HepG2 (cell line): ENCODE data around the gene LIPT2. TPM values are rescaled to one million over a fixed set of nuclear protein-coding genes. Genes with fewer than 3 reads are reported as not detected.

Experiments used
- CHCHD3 ChIP-seq: sonication (generic); formaldehyde crosslinking; IDR thresholded peaks from 2 replicates; pipeline ENCODE4 v1.8.0; 2022; ENCODE audit warnings: mild to moderate bottlenecking, missing genetic modification reagents, moderate library complexity
- ETV5 ChIP-seq: IDR thresholded peaks from 2 replicates; pipeline ENCODE4 v1.6.1; 2018; ENCODE audit warnings: missing biosample characterization, missing genetic modification reagents, inconsistent platforms, borderline replicate concordance
- ETV6 ChIP-seq: sonication (generic); formaldehyde crosslinking; conservative IDR thresholded peaks from 2 replicates; pipeline ENCODE4 v1.4.0; 2020; ENCODE audit warnings: missing genetic modification reagents
- HDAC6 ChIP-seq: fragments of 200-600 bp; sonication (generic); IDR thresholded peaks from 2 replicates; pipeline ENCODE4 v1.7.0; 2017; ENCODE audit warnings: mild to moderate bottlenecking, antibody characterized with exemption, low read length, low read depth
- NFYB ChIP-seq: sonication (generic); formaldehyde crosslinking; IDR thresholded peaks from 2 replicates; pipeline ENCODE4 v1.4.0; 2020; ENCODE audit warnings: missing genetic modification reagents
- RAD21 ChIP-seq: fragments of 450-650 bp; formaldehyde crosslinking; IDR thresholded peaks from 2 replicates; pipeline ENCODE4 v1.5.0; 2020; ENCODE audit warnings: mild to moderate bottlenecking
- TEAD2 ChIP-seq: sonication (generic); formaldehyde crosslinking; IDR thresholded peaks from 2 replicates; pipeline ENCODE4 v1.9.0; 2021; ENCODE audit warnings: missing genetic modification reagents
- ZFP36 ChIP-seq: fragments of 150-350 bp; IDR thresholded peaks from 2 replicates; pipeline ENCODE4 v1.6.1; 2018; ENCODE audit warnings: borderline replicate concordance, low read length, low read depth; ENCODE audit not compliant: partially characterized antibody
- ZFY ChIP-seq: sonication (generic); formaldehyde crosslinking; IDR thresholded peaks from 2 replicates; pipeline ENCODE4 v1.4.0; 2020; ENCODE audit warnings: missing genetic modification reagents
- ZNF138 ChIP-seq: sonication (generic); formaldehyde crosslinking; IDR thresholded peaks from 2 replicates; pipeline ENCODE4 v1.5.0; 2020; ENCODE audit warnings: mild to moderate bottlenecking, low read depth, missing genetic modification reagents
- ZNF264 ChIP-seq: sonication (generic); formaldehyde crosslinking; IDR thresholded peaks from 2 replicates; pipeline ENCODE4 v1.4.0; 2020; ENCODE audit warnings: missing genetic modification reagents
- ZNF33A ChIP-seq: sonication (generic); formaldehyde crosslinking; IDR thresholded peaks from 2 replicates; pipeline ENCODE4 v1.5.1; 2020; ENCODE audit warnings: missing genetic modification reagents, mild to moderate bottlenecking, moderate library complexity, borderline replicate concordance
- ZNF44 ChIP-seq: sonication (generic); formaldehyde crosslinking; IDR thresholded peaks from 2 replicates; pipeline ENCODE4 v1.5.1; 2020; ENCODE audit warnings: mild to moderate bottlenecking, missing genetic modification reagents
- ZNF468 ChIP-seq: sonication (generic); formaldehyde crosslinking; IDR thresholded peaks from 2 replicates; pipeline ENCODE4 v1.8.0; 2022; ENCODE audit warnings: mild to moderate bottlenecking, moderate library complexity, missing genetic modification reagents
- ZNF501 ChIP-seq: sonication (generic); formaldehyde crosslinking; IDR thresholded peaks from 2 replicates; pipeline ENCODE4 v1.5.1; 2020; ENCODE audit warnings: mild to moderate bottlenecking, moderate library complexity, missing genetic modification reagents
- ZNF530 ChIP-seq: sonication (generic); formaldehyde crosslinking; IDR thresholded peaks from 2 replicates; pipeline ENCODE4 v1.5.0; 2020; ENCODE audit warnings: low read depth, mild to moderate bottlenecking, missing genetic modification reagents
- polyA plus RNA-seq, 8 experiments: library from polyadenylated mRNA; depleted of rRNA in 3 of 8; stranded (reverse) in 7 of 8; unstranded in 1 of 8; fragments of >200 nt; fragmentation: Illumina TruSeq in 4 of 8; extraction: Trizol in 4 of 8; gene quantifications; 2 replicates each; pipeline versions ENCODE4 v1.2.1 to v1.2.3, GENCODE V29; 2011 to 2016; ENCODE audit warnings: low read depth in 4 of 8, missing spikeins in 1 of 8, mixed read lengths in 1 of 8; ENCODE audit not compliant: insufficient read depth in 1 of 8
- total RNA-seq, 5 experiments: library from RNA; depleted of rRNA; stranded (reverse); fragments of >200 nt; fragmentation: Illumina TruSeq; extraction: Trizol; gene quantifications; 2 replicates each; pipeline ENCODE4 v1.2.3, GENCODE V29; 2016; ENCODE audit warnings: low read depth in 1 of 5
- TF ChIP-seq, protein P1 (sequence below): sonication (generic); formaldehyde crosslinking; IDR thresholded peaks from 2 replicates; pipeline ENCODE4 v1.4.0; 2020; ENCODE audit warnings: missing genetic modification reagents, borderline replicate concordance
- TF ChIP-seq, protein P2 (sequence below): sonication (generic); formaldehyde crosslinking; IDR thresholded peaks from 2 replicates; pipeline ENCODE4 v1.4.0; 2020; ENCODE audit warnings: mild to moderate bottlenecking, missing genetic modification reagents
- TF ChIP-seq, protein P3 (sequence below): sonication (generic); formaldehyde crosslinking; IDR thresholded peaks from 2 replicates; pipeline ENCODE4 v1.8.0; 2022; ENCODE audit warnings: mild to moderate bottlenecking, missing genetic modification reagents
- TF ChIP-seq, protein P4 (sequence below): sonication (generic); formaldehyde crosslinking; IDR thresholded peaks from 2 replicates; pipeline ENCODE4 v1.5.1; 2020; ENCODE audit warnings: mild to moderate bottlenecking, missing genetic modification reagents, borderline replicate concordance
- TF ChIP-seq, protein P5 (sequence below): sonication (generic); IDR thresholded peaks from 2 replicates; pipeline ENCODE4 v1.6.1; 2016; ENCODE audit warnings: low read depth, borderline replicate concordance

LIPT2 gene
- total and polyA plus RNA-seq, 2 of the 13 experiments (the other 11 are each of a cell fraction or from before 2014, with no cell fraction given): 3.0 to 5.6 TPM

DNA sequence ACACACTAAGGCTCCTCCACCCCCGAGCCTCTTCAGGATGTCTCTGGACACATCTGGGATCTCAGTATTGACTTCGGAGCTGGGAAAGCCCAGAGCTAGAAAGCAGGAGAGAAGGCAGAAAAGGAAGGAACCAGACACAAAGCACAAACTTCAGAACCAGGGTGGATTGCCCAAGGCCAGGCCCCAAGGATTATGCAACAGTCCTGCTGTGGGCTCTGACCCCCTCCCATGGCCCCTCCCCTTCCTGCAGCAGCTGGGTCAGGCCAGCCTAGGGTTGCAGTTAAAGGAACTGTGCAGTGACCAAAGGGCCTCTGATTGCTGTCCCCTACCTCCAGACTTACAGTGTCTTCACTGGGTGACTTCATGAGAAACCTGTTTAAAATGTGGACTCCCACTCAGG, 31.5 kb downstream of the LIPT2 start (continued):
- TF ChIP-seq ZNF33A (CRISPR knock-in tag): no peak
- no peak for TF ChIP-seq ZNF44 (CRISPR knock-in tag)
- no peak for TF ChIP-seq ZFP36
- no peak for TF ChIP-seq ZNF468 (CRISPR knock-in tag)
- TF ChIP-seq HDAC6: no peak
- no peak for TF ChIP-seq ZNF138 (CRISPR knock-in tag)
- peak; percentile 81 for TF ChIP-seq ETV5 (CRISPR knock-in tag)
- peak; percentile 71 for TF ChIP-seq ZFY (CRISPR knock-in tag)
- no peak for TF ChIP-seq RAD21
- TF ChIP-seq, protein P1, sequence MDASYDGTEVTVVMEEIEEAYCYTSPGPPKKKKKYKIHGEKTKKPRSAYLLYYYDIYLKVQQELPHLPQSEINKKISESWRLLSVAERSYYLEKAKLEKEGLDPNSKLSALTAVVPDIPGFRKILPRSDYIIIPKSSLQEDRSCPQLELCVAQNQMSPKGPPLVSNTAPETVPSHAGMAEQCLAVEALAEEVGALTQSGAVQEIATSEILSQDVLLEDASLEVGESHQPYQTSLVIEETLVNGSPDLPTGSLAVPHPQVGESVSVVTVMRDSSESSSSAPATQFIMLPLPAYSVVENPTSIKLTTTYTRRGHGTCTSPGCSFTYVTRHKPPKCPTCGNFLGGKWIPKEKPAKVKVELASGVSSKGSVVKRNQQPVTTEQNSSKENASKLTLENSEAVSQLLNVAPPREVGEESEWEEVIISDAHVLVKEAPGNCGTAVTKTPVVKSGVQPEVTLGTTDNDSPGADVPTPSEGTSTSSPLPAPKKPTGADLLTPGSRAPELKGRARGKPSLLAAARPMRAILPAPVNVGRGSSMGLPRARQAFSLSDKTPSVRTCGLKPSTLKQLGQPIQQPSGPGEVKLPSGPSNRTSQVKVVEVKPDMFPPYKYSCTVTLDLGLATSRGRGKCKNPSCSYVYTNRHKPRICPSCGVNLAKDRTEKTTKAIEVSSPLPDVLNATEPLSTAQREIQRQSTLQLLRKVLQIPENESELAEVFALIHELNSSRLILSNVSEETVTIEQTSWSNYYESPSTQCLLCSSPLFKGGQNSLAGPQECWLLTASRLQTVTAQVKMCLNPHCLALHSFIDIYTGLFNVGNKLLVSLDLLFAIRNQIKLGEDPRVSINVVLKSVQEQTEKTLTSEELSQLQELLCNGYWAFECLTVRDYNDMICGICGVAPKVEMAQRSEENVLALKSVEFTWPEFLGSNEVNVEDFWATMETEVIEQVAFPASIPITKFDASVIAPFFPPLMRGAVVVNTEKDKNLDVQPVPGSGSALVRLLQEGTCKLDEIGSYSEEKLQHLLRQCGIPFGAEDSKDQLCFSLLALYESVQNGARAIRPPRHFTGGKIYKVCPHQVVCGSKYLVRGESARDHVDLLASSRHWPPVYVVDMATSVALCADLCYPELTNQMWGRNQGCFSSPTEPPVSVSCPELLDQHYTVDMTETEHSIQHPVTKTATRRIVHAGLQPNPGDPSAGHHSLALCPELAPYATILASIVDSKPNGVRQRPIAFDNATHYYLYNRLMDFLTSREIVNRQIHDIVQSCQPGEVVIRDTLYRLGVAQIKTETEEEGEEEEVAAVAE: no peak
- TF ChIP-seq, protein P2, sequence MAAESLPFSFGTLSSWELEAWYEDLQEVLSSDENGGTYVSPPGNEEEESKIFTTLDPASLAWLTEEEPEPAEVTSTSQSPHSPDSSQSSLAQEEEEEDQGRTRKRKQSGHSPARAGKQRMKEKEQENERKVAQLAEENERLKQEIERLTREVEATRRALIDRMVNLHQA (CRISPR knock-in tag): no peak
- TF ChIP-seq ZNF530 (CRISPR knock-in tag): no peak
- TF ChIP-seq, protein P3, sequence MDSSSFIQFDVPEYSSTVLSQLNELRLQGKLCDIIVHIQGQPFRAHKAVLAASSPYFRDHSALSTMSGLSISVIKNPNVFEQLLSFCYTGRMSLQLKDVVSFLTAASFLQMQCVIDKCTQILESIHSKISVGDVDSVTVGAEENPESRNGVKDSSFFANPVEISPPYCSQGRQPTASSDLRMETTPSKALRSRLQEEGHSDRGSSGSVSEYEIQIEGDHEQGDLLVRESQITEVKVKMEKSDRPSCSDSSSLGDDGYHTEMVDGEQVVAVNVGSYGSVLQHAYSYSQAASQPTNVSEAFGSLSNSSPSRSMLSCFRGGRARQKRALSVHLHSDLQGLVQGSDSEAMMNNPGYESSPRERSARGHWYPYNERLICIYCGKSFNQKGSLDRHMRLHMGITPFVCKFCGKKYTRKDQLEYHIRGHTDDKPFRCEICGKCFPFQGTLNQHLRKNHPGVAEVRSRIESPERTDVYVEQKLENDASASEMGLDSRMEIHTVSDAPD (CRISPR knock-in tag): no peak
- no peak for TF ChIP-seq CHCHD3 (CRISPR knock-in tag)
- TF ChIP-seq, protein P4, sequence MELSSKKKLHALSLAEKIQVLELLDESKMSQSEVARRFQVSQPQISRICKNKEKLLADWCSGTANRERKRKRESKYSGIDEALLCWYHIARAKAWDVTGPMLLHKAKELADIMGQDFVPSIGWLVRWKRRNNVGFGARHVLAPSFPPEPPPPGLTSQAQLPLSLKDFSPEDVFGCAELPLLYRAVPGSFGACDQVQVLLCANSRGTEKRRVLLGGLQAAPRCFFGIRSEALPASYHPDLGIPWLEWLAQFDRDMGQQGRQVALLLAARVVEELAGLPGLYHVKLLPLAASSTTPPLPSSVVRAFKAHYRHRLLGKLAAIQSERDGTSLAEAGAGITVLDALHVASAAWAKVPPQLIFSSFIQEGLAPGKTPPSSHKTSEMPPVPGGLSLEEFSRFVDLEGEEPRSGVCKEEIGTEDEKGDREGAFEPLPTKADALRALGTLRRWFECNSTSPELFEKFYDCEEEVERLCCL: no peak
- TF ChIP-seq ETV6: no peak
- TF ChIP-seq TEAD2 (CRISPR knock-in tag): no peak
- TF ChIP-seq, protein P5, sequence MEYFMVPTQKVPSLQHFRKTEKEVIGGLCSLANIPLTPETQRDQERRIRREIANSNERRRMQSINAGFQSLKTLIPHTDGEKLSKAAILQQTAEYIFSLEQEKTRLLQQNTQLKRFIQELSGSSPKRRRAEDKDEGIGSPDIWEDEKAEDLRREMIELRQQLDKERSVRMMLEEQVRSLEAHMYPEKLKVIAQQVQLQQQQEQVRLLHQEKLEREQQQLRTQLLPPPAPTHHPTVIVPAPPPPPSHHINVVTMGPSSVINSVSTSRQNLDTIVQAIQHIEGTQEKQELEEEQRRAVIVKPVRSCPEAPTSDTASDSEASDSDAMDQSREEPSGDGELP: peak; percentile 92
- no peak for TF ChIP-seq NFYB (CRISPR knock-in tag)
- no peak for TF ChIP-seq ZNF501 (CRISPR knock-in tag)
- TF ChIP-seq ZNF264: peak; percentile 55; the same call in 1 of the 2 replicates
